Right cardiac atrium (tissue), 5 donors: Measurements from ENCODE around the gene RXRB. TPM values are rescaled to one million over a fixed set of nuclear protein-coding genes. Genes with fewer than 3 reads are reported as not detected.
A peak's percentile ranks its signal among the peaks of the same experiment; 100 is the strongest.

Experiments
- ATAC-seq, 2 donors: fragments of 200-7000 bp; cut with Tn5 transposase; one replicate each; pipeline versions ENCODE4 v1.8.0 to v1.9.1; 2020; ENCODE audit warnings: moderate library complexity in 2 of 2, mild to moderate bottlenecking in 1 of 2
- DNase-seq, 3 donors: peaks; one replicate each; pipeline ENCODE4 v3.0.0-alpha.2; 2020
- H3K27ac ChIP-seq: one replicate; pipeline ENCODE4 v1.5.1; 2013; ENCODE audit warnings: mild to moderate bottlenecking, low read length, control low read depth, moderate library complexity
- H3K27me3 ChIP-seq: one replicate; pipeline ENCODE4 v1.6.1; 2013; ENCODE audit not compliant: control insufficient read depth, insufficient read depth
- H3K4me1 ChIP-seq: one replicate; pipeline ENCODE4 v1.6.1; 2013; ENCODE audit warnings: low read length; ENCODE audit not compliant: control insufficient read depth, insufficient read depth
- H3K4me3 ChIP-seq: one replicate; pipeline ENCODE4 v1.5.1; 2013; ENCODE audit warnings: low read length, control low read depth
- H3K9me3 ChIP-seq: one replicate; pipeline ENCODE4 v1.6.1; 2013; ENCODE audit warnings: low read length; ENCODE audit not compliant: control insufficient read depth
- WGBS: extraction: QIAGEN DNeasy Blood & Tissue Kit; methylation state at CpG from one replicate; pipeline ENCODE4 v1.1.7; 2013; 5-methylcytosine and 5-hydroxymethylcytosine counted together
- intact Hi-C, 4 donors: fragments of 100-400 bp; cut with DNase I; formaldehyde crosslinking; loops; one replicate each; pipeline versions ENCODE4 v1.11.0 to v1.14.0; 2022 to 2023
- polyA plus RNA-seq: library from polyadenylated mRNA; stranded (reverse); fragments of 200-250 nt; gene quantifications from one replicate; pipeline ENCODE4 v1.2.3, GENCODE V29; 2013
- total RNA-seq, 4 donors: library from RNA; stranded (reverse); fragmentation: NEBNext Ultra II Directional; extraction: Animal tissue kit (Norgen Biotek cat#: 25700); gene quantifications; one replicate each; pipeline ENCODE4 v1.2.1, GENCODE V29; 2021
- donor health status: healthy with polysubstance abuse.
- donor health status: DM: no; HTN: yes; CAD: no.
- donor health status: DM: no; HTN: no; CAD: no.
- donor health status: DM: no; HTN: yes; CAD: no; lungs with severe emphysema.
- donor health status: DM: yes; HTN: yes; CAD: no.

Gene RXRB
- total and polyA plus RNA-seq, 5 donors, result 31.7 to 44.8 (median 33.6) TPM

- peaks cover 3% of the 10 kb centered on the region for H3K4me1 ChIP-seq
- peak in 1 of 3 donors; percentile 10 for DNase-seq
- 63% methylated on average over 8 of the region's 8 CpGs for WGBS
Observed at GRCh38 chr6:33194431-33194979, 6.0 kb downstream of the RXRB start.

GRCh38 chr6:33193619-33194018 is 6.8 kb downstream of the RXRB start:
- peaks cover 3% of the 10 kb centered on the region for H3K4me1 ChIP-seq
- no peaks in the 10 kb centered on the region for H3K9me3 ChIP-seq
- H3K27ac ChIP-seq, result no peak overlapping the region
- peak in 1 of 2 donors; percentile 4 for ATAC-seq
- intact Hi-C loops, result no loop called here
- DNase-seq, result no peak
- WGBS, result 45% methylated on average over 6 of the region's 6 CpGs
- H3K4me3 ChIP-seq, result no peak overlapping the region
- H3K27me3 ChIP-seq, result no peaks in the 10 kb centered on the region

More at GRCh38 chr6:33194431-33194979, 6.0 kb downstream of the RXRB start:
- H3K9me3 ChIP-seq, result no peaks in the 10 kb centered on the region
- H3K27ac ChIP-seq, result no peak overlapping the region
- intact Hi-C loops, result no loop called here
- ATAC-seq, result no peak
- no peak overlapping the region for H3K4me3 ChIP-seq
- H3K27me3 ChIP-seq, result no peaks in the 10 kb centered on the region

GRCh38 chr6:33192671-33193602 is 7.5 kb downstream of the RXRB start:
- Histone ChIP-seq H3K27ac (peak overlapping the region; percentile 56), H3K4me3 (peak overlapping the region; percentile 61), H3K4me1 (peaks cover 3% of the 10 kb centered on the region), H3K27me3 (no peaks in the 10 kb centered on the region), H3K9me3 (no peaks in the 10 kb centered on the region)
- WGBS, result 2% methylated on average over 72 of the region's 72 CpGs
- DNase-seq (peak; percentile 52 to 82 (median 81)), ATAC-seq (peak; percentile 21 to 22)
- intact Hi-C loops, result no loop called here

GRCh38 chr6:33192105-33192646 is 8.3 kb downstream of the RXRB start, which contains the start of gene COL11A2:
Gene COL11A2 (minus strand): TSS chr6:33192467. CDS start chr6:33192240, 227 bp downstream.
- intact Hi-C loops, result no loop called here
- DNase-seq (peak in 2 of 3 donors; percentile 64 to 70), ATAC-seq (peak; percentile 13)
- Histone ChIP-seq H3K4me1 (peaks cover 3% of the 10 kb centered on the region), H3K4me3 (peak within 1 kb of the TSS; percentile 61), H3K27ac (peak within 1 kb of the TSS; percentile 56), H3K27me3 (no peaks in the 10 kb centered on the region), H3K9me3 (no peaks in the 10 kb centered on the region)
- 15% methylated on average over 33 of the region's 35 CpGs for WGBS

- WGBS, result 43% methylated on average over 8 of the region's 8 CpGs
- Histone ChIP-seq H3K9me3 (no peaks in the 10 kb centered on the region), H3K4me1 (peaks cover 3% of the 10 kb centered on the region), H3K27ac (no peak overlapping the region), H3K4me3 (no peak overlapping the region), H3K27me3 (no peaks in the 10 kb centered on the region)
- intact Hi-C loops, result no loop called here
- DNase-seq (peak in 2 of 3 donors; percentile 64 to 74), ATAC-seq (no peak)
Observed at GRCh38 chr6:33191383-33192104, 8.9 kb downstream of the RXRB start.

- Histone ChIP-seq H3K4me3 (no peak overlapping the region), H3K27me3 (no peaks in the 10 kb centered on the region), H3K27ac (no peak overlapping the region), H3K9me3 (no peaks in the 10 kb centered on the region), H3K4me1 (peaks cover 3% of the 10 kb centered on the region)
- intact Hi-C loops, result no loop called here
- 82% methylated on average over 11 of the region's 11 CpGs for WGBS
- ATAC-seq (no peak), DNase-seq (peak in 2 of 3 donors; percentile 20 to 35)
Observed at GRCh38 chr6:33190504-33191107, 9.9 kb downstream of the RXRB start.

- 44% methylated on average over 7 of the region's 7 CpGs for WGBS
- Histone ChIP-seq H3K27me3 (no peaks in the 10 kb centered on the region), H3K27ac (no peak overlapping the region), H3K4me1 (peaks cover 3% of the 10 kb centered on the region), H3K4me3 (no peak overlapping the region), H3K9me3 (no peaks in the 10 kb centered on the region)
- ATAC-seq (no peak), DNase-seq (peak; percentile 2 to 17 (median 13))
- intact Hi-C loops, result no loop called here
Observed at GRCh38 chr6:33189625-33190448, 10.6 kb downstream of the RXRB start.

GRCh38 chr6:33189164-33189563 is 11.3 kb downstream of the RXRB start:
- no peak overlapping the region for H3K27ac ChIP-seq
- H3K4me3 ChIP-seq, result no peak overlapping the region
- intact Hi-C loops, result no loop called here
- WGBS, result 88% methylated on average over 8 of the region's 8 CpGs
- H3K27me3 ChIP-seq, result no peaks in the 10 kb centered on the region
- peaks cover 3% of the 10 kb centered on the region for H3K4me1 ChIP-seq
- H3K9me3 ChIP-seq, result no peaks in the 10 kb centered on the region
- no peak for ATAC-seq
- DNase-seq, result peak in 2 of 3 donors; percentile 33 to 45

GRCh38 chr6:33187809-33188208 is 12.7 kb downstream of the RXRB start:
- Histone ChIP-seq H3K4me3 (no peak overlapping the region), H3K27ac (no peak overlapping the region), H3K9me3 (no peaks in the 10 kb centered on the region), H3K4me1 (peaks cover 3% of the 10 kb centered on the region), H3K27me3 (no peaks in the 10 kb centered on the region)
- DNase-seq, result no peak
- WGBS, result 90% methylated on average over 1 of the region's 1 CpG
- no peak for ATAC-seq
- intact Hi-C loops, result no loop called here
